RCC 7860 (cell line): Measurements from ENCODE around the gene DCBLD1.
"Not testable (repeated sequence)": the region's sequence is repeated elsewhere in the genome, so short reads cannot be mapped to it uniquely, and the experiment has no call there.

ENCODE experiments used
- DNase-seq: peaks from one replicate; pipeline ENCODE4 v3.0.0-alpha.2; 2015; ENCODE audit warnings: low spot score
- FAIRE-seq: peaks from 2 replicates; lab custom pipeline; 2012; peaks lifted over from hg19 to GRCh38; lab: Jason Lieb, UNC

Gene DCBLD1

GRCh38 chr6:117482240-117483003 lies at the start of gene DCBLD1:
DCBLD1 (plus strand) TSS chr6:117482674; CDS start chr6:117482782, 108 bp downstream.
- no peak for FAIRE-seq
- DNase-seq = peak; percentile 58

GRCh38 chr6:117440706-117441525 lies 41.6 kb upstream of the DCBLD1 start:
- peak; percentile 88 for FAIRE-seq
- DNase-seq = peak; percentile 96

- FAIRE-seq = peak; percentile 7
Observed at GRCh38 chr6:117441824-117442264, 40.6 kb upstream of the DCBLD1 start.

GRCh38 chr6:117442313-117442712 lies 40.2 kb upstream of the DCBLD1 start:
- not testable (repeated sequence) for FAIRE-seq, DNase-seq

More at GRCh38 chr6:117441824-117442264, 40.6 kb upstream of the DCBLD1 start:
- DNase-seq = no peak

- no peak for DNase-seq
Observed at GRCh38 chr6:117444600-117444999, 37.9 kb upstream of the DCBLD1 start.

GRCh38 chr6:117446861-117447260 lies 35.6 kb upstream of the DCBLD1 start:
- DNase-seq (no peak), FAIRE-seq (no peak)

More at GRCh38 chr6:117444600-117444999, 37.9 kb upstream of the DCBLD1 start:
- no peak for FAIRE-seq

GRCh38 chr6:117448011-117448410 lies 34.5 kb upstream of the DCBLD1 start:
- no peak for DNase-seq
- FAIRE-seq = no peak

- peak; percentile 96 for FAIRE-seq
Observed at GRCh38 chr6:117448732-117449485, 33.6 kb upstream of the DCBLD1 start.

GRCh38 chr6:117449549-117450439 lies 32.7 kb upstream of the DCBLD1 start:
- peak; percentile 55 for FAIRE-seq
- DNase-seq = peak; percentile 58

More at GRCh38 chr6:117448732-117449485, 33.6 kb upstream of the DCBLD1 start:
- peak; percentile 93 for DNase-seq

- DNase-seq = no peak
- no peak for FAIRE-seq
Observed at GRCh38 chr6:117451671-117452070, 30.8 kb upstream of the DCBLD1 start.

GRCh38 chr6:117456250-117456649 lies 26.2 kb upstream of the DCBLD1 start:
- no peak for DNase-seq
- no peak for FAIRE-seq

GRCh38 chr6:117456998-117457397 lies 25.5 kb upstream of the DCBLD1 start:
- no peak for FAIRE-seq
- no peak for DNase-seq

- DNase-seq = no peak
- no peak for FAIRE-seq
Observed at GRCh38 chr6:117459204-117459944, 23.1 kb upstream of the DCBLD1 start.

GRCh38 chr6:117463762-117464665 lies 18.5 kb upstream of the DCBLD1 start:
- peak; percentile 85 for DNase-seq
- FAIRE-seq = peak; percentile 81

- DNase-seq (no peak), FAIRE-seq (no peak)
Observed at GRCh38 chr6:117464700-117465099, 17.8 kb upstream of the DCBLD1 start.

- FAIRE-seq = no peak
- DNase-seq = no peak
Observed at GRCh38 chr6:117465691-117466090, 16.8 kb upstream of the DCBLD1 start.

- no peak for FAIRE-seq
- no peak for DNase-seq
Observed at GRCh38 chr6:117467876-117468275, 14.6 kb upstream of the DCBLD1 start.

GRCh38 chr6:117468527-117468926 lies 13.9 kb upstream of the DCBLD1 start:
- not testable (repeated sequence) for FAIRE-seq, DNase-seq
